Measurements from ENCODE around the gene OGN.

The OGN gene

DNA sequence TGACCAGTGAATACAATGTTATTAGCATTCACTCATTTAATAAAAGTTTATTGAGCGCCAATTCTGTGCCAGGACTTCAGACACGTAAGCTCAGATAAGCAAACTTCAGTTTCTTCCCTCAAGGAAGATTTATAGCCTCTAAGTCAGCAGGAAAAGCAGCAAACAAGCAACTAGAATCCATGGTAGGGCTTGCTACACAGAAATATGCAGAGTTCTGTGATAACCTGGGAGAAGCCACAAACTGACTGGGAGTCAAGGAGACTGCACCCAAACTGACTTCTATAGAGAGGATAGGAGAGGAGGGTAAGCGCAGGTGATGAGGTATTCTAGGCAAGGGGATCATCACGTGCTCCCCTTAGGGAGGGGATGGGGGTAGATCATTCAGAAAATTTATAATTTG is 1.4 kb upstream of the OGN start:
- DNase-seq (ENCODE audit: low read depth in 3 of 3): no peak

DNA sequence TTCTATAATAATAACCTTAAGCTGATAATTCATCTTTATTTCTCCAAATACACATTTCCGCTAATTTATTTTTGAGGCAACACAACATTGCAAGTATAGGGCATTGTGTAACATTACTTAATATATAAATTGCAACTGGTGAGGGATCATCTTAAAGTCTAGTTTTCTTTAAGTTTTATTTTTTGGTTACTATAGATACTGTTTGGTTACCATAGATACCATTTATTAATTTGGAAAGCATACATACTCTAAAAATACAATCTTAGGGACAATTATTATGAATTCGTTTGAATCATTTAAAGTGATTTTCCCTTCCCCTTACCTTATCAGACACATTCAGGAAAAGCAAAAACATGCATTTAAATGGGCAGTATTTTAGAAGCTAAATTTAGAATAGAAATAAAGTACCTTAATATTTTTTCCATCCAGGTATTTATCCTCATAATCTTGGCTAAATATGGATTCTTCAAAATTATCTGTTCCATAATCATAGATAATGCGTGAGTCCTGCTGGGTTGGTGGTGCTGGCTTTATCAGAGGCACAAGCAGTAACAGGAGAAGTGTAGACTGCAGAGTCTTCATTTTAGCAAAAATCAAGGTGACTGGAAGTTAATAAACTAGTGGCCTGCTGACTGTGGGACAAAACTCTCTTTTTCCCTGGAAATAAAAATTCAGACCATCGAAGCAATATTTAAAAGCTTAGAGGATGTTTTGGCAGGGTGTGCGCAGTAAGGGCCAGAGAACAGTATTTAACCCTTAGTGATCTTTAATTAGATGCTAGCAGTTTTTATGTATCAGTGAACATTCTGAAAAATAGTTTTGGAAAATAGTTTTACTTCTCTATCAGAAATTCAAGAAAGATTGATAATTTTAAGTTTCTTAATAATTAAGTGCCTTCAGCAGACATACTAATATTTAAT is 1.3 kb downstream of the OGN start:
- no peak for DNase-seq (ENCODE audit: low read depth in 3 of 3)

DNA sequence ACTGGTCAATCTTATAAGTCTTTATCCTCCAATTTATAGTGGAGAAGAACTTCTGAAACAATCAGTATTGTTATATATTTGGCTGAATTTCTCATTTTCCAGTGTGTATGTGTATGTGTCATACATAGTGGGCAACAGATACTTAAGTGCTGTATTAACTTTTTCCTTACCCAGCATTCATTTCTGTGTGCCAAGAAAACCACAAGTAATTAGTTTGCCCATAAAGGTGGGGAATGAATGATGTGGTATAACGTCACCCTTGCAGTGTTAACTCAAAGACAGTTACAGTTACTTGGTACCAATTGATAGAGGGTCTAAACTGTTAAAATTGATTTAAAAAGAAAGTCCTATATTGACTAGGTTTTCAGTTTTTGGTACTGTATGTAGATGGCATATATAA is 2.0 kb downstream of the OGN start:
- no peak for DNase-seq (ENCODE audit: low read depth in 3 of 3)

DNA sequence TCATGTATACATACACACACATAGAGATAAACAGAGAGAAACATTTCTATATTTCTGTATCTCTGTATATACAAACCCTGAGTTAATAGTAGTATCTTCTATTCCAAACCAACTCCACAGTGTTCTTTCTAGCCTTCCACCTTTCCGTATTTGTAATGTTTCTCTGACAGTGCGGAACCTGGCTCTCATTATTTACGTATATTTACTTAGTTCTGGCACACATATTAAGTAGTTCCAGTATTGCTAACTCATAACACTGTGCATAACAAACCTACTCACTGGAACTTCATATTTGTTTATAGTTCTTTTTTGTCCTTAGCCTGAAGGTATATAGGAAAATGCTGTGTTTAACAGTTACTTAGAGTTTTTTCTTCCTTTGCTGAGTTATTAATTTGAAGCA is 6.5 kb downstream of the OGN start:
- DNase-seq (ENCODE audit: low read depth in 3 of 3): no peak

DNA sequence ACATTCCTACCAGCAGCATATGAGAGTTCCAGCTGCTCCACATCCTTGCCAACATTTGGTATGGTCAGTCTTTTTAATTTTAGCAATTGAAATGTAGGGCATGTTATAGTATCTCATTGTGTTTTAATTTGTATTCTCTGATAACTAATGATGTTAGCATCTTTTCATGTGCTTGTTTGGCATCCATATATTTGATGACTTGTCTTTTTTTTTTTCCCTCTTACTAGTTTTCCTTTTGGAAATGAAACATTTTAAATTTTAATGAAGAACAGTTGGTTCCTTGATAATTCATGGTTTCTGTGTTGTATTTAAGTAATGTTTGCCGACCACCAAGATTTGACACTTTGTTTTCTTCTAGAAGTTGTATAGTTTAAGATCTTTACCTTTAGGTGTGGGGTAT is 8.8 kb downstream of the OGN start:
- no peak for DNase-seq (ENCODE audit: low read depth in 3 of 3)

DNA sequence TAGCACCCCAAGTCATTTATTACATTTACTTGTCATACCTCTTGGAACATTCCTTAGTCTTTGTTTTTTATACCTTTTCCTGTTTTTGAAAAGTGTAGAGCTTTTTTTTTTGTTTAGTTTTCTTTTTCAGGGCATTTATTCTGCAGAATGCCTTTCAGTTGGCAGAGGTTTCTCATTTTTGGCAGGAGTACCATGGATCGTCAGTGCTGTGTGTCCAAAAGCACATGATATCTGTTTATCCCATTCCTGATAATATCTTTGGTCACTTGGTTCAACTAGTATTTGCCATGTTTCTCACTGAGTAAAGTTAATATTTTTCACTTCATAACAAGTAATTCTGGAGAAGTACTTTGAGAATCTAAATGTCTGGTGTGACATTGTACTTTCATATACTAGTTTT is 10.7 kb downstream of the OGN start:
- DNase-seq (ENCODE audit: low read depth in 3 of 3): no peak

DNA sequence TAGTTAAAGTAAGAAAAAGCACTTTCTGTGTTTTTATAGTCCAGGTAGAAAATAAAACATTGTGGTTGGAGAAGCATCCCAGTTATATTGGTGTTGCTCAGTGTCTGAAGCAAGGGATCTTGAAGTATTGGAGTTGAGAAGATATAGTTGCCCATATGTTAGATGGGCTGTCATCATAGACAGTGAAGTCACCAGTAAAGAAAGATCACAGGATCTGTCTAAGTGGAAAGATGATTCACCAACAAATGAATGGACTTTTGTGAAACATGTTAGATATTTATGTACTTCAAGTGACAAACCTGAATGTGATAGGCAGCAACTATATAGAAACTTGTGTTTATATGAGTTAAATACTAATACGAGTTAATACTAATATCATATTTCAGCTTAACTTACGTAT is 11.7 kb downstream of the OGN start:
- DNase-seq (ENCODE audit: low read depth in 3 of 3): no peak

DNA sequence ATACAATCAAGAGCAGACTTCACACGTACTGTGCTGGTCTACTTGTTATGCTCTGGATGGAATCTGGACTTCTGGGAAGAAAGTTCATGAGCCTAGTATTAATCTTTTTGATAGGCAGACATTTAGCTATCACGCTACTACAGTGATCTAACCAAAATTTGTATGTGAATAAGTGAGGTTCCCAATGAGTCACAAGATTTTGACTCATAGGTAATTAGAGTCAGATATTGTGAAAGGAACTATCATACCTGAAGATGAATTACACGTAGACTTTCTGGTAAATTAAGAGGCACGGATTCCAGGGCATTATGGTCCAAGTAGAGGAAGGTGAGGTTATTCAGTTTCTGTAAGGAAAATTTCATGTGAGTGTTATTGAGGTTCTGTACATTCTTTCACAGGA is 18.4 kb downstream of the OGN start:
- DNase-seq (ENCODE audit: low read depth in 3 of 3): no peak

DNA sequence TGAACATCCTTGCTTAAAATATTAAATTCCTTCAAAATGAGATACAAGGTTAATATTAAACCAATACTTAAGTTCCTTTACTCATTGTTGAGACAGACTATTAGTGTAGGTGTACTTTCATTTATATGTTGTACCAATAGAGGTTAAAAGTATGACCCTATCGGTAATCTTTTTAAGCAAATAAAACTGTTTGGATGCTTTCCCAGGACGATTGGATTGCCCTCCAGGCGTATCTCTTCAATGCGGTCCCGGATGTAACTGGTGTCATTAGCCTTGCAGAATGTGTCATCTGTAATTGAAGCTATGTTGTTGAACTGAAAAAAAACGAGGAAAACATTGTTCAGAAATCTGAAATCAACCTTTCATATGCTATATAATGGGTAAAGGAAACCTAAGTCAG is 18.9 kb downstream of the OGN start:
- DNase-seq (ENCODE audit: low read depth in 3 of 3): no peak

DNA sequence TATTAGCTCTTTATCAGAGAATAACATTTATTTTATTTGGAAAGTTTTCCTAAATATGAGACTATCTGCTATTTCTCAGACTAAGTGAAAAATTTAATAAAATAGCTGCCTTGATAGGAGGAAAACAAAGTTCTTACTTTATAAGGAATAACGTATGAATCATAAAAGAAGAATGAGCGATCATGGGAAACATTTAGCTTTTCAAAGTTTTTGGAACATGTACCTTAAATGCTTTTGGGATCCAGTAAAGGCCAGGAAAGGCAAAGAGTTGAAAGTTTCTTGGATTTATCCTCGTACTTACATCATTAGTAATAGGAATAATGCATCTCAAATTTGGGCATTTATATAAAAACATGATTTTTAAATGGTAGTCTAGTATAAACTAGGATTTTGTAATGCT is 19.4 kb downstream of the OGN start:
- DNase-seq (ENCODE audit: low read depth in 3 of 3): no peak

DNA sequence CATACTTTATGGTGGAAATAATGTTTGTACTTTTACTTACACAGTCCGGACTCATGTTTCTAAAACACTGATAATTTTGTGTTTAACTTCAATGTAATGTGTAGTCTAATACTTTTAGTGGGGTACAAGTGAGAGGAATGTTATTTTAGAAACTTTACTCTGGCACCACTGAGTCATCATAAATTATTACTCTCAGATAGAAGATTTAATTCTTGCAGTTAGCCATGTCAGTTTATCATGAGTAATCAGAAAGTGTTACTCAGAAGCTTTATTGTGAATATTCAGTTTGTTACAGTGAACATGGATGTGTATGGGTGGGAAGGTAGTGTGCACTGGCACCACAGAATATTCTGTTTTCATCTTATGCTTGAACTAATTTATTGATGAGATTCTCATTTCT is 20.0 kb downstream of the OGN start:
- DNase-seq (ENCODE audit: low read depth in 3 of 3): no peak

DNA sequence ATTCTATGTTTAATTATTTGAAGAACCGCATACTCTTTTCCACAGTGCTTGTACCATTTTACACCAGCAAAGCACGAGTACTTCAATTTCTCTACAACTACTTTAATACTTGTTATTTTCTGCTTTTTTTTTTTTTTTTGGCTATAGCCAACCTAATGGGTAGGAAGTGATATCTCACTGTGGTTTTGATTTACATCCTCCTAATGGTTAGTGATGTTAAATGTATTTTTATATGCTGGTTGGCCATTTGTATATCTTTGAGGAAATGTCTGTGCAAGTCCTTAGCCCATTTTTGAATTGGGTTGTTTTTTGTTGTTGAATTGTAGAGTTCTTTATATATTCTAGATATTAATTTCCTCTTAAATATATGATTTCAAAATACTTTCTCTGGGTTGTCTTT is 22.6 kb downstream of the OGN start:
- DNase-seq (ENCODE audit: low read depth in 3 of 3): no peak

DNA sequence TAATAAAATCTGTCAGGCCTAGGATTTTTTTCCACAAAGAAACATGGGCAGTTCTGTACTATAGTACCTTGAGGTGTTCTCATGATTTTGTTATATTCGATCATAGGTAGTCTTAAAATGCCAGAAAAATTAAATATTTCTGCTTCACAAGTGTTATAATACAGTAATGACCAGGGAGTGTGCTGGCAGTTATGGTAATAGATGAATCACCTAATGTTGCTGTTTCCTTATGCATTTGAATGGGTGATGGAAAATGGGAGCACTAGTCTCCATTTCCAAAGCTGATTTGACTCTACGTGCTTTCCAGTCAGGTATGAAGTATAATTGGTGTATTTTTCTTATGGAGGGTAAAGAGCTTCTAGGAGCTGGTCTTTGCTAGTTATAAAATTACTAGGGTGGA is 23.8 kb downstream of the OGN start:
- no peak for DNase-seq (ENCODE audit: low read depth in 3 of 3)

DNA sequence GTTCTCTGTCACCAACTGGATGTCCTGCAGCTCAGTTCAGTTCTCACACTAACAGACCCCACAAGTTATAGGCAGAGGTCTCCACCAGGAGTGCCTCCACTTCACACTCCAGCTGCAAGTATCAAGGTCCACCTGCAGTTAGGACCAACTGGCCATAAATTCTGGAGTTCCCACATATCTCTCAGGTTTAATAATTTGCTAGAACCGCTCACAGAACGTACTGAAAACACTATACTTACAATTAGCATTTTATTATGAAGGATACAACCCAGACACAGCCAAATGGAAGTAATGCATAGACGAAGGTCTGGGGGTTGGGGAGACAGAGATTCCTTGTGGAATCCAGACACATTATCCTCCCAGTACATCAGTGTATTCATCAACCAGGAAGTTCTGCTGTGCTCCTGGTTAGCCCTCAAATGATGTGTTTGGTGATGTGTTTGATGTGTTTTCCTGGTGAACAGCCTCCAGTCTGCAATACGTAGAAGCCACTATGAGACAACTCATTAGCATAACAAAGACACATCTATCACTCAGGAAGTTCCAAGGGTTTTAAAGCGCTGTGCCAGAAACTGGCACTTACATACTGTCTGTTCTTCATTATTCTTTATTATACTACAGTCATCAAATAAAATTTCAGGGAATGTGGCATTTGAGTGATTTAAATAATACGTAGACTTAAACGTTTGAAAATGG is 25.4 kb downstream of the OGN start:
- no peak for DNase-seq (ENCODE audit: low read depth in 3 of 3)

DNA sequence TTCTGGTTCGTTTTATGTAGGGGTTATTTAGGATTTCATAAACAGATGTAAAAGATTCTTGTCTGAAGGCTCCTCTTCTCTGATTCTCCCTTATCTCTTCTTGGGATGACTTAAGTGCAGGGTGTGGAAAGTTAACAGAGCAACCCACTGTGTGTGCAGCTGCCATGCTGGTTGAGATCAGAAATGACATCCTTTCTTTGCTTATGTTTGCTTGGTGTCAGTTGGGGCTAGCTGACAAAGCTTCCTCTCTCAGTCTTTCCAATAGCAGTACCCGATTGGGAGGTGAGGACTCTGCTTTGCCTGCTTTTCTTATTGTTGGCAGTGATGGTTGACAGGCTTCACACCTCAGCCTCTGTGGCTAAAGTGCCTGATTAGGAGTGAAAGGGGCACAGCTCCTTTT is 26.5 kb downstream of the OGN start:
- DNase-seq (ENCODE audit: low read depth in 3 of 3): no peak

DNA sequence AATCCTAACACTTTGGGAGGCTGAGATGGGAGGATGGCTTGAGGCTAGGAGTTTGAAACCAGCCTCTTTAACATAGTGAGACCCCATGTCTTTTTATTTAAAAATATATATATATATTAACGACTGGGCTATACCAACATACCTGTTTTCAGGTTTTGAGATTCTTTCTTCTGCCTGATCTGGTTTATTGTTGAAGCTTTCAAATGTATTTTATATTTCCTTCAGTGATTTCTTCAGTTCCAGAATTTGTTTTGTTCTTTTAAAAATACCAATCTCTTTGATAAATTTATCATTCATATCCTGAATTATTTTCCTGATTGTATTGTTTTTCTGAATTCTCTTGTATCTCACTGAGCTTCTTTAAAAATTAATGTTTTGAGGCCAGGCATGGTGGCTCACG is 31.2 kb downstream of the OGN start:
- no peak for DNase-seq (ENCODE audit: low read depth in 3 of 3)

DNA sequence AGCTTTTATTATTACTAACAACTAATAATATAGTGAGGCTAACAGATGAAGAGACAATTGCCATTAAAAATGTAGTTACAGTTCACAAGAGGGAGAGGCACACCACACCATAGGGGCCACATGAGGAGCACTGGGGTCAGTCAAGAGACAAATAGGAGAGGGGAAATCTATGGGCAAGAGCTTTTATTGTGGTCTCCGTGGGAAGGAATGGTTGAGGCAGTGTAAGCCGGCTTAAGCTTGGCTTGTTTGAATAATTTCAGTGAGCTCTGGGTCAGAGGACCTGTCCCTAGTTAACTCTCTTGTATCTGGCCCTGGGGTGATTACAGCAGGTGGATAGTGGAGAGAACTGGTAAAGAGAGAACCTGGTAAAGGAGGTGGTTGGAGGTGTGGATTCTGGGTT is 35.3 kb downstream of the OGN start:
- no peak for DNase-seq (ENCODE audit: low read depth in 3 of 3)

DNA sequence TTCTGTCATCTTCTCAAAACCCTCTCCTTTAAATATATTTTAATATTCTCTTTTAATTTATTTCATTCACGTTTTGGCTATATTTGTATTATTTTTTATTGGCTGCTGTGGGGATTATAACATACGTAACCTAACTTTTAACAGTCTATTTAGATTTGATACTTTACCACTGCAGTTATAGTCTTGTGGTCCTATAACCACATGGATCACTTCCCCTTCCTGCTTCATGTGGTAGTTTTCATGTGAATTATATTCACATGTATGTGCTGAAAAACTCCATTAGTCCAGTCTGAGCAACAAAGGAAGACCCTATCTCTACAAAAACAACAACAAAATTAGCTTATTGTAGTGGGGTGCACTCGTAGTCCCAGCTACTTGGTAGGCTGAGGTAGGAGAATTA is 44.3 kb downstream of the OGN start:
- DNase-seq (ENCODE audit: low read depth in 3 of 3): no peak

DNA sequence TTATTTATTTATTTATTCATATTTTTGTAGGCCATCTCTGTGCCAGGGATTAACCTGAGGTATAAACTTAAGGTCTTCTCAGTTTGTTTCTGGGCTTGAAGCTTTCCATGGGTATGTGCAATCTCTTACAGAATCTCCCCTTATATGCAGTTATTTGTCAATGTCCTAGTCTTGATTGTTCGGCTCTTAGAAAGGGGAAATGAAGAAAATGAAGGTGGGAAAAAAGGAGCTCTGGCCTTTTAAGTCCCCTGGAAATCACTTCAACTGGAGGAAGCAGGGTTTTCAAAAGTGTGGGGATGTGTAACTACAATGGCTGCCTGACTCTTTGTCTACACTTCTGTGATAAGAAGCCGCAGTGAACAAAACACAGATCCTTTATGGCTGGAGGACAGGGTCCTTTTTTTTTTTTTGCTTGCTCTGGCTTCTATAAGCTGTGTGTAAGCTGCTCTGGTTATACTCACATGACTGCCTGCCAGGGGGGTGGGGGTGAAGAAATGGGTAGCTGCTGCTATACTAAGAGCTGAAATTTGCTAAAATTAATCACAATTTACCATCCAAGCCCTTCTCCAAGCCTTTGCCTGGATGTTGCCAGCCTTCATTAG is 44.9 kb downstream of the OGN start:
- no peak for DNase-seq (ENCODE audit: low read depth in 3 of 3)

DNA sequence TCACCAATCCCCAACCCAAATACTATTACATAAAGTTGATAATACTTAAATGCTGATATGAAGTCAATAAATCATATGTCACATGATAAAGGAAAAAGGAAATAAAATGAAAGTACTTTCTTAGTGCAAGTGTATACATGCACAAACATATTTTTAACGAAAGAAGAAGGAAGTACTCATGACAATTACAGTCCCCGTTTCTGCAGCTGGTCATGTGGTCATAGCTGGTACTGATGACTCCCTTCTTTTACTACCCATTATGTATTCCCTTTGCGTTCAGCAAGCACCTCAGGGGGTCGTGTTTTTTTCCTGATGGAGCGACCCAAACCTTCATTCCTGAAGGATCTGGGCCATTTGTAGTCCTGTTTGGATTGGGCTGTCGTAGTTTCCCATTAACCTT is 51.3 kb downstream of the OGN start:
- DNase-seq (ENCODE audit: low read depth in 3 of 3): no peak

DNA sequence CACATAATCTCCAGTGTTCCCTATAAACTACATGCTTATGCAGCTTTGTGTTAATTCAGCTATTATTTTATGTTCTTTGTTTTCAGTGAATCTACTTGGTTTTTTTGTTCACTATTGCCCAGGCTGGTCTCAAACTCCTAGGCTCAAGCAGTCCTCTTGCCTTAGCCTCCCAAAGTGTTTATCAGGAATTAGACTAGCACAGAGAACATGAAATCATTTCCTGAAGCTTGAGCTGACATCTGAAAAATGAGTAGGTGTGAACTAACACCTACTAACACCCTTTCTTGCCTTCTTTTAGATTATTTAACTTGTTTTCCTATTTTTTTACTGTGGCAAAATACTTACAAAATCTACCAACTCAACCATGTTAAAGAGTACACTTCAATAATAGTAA is 53.6 kb downstream of the OGN start:
- no peak for DNase-seq (ENCODE audit: low read depth in 3 of 3)

DNA sequence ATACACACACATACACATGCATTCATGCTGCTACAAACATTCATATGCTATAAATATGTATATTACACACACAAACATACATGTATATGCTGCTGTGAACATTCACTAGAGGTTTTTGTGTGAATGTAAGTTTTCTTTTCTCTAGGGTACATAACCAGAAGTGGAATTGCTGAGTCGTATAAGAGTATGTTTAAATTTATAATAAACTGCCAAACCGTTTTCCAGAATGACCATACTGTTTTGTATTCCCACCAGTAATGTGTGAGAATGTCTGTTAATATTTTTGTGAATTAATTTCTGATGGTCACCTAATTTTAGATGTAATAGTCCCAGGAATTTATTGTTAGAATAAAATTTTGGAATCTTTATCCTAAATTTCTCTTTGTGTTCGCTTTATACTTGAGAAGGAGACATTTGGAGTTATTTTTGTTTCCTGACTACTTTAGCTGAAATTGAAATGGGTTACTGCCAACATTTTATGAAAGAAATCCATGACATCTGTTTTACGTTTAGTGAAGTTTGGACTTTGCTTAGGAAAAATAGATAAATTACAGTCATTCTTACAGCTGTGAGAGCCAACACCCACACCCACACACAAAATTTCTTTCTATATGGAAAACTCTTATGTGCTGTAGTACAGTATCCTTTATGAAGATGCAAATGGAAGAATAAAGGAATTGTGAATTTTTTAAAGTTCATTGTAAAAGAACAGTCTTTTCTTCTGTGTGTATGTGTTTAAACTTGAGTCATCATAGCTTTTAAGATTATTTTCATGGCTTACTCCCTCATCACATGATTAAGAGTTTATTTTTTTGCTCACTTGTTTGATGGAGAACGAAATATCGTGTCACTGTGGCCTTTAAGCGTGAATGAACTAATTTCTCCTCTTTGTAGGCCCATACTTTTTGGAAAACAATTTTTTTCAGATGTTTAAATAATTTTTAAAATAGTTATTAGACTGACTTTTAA is 54.3 kb downstream of the OGN start:
- no peak for DNase-seq (ENCODE audit: low read depth in 3 of 3)

All from stimulated activated CD4-positive, alpha-beta T cell treated with anti-CD3 and anti-CD28 coated beads, TNF-alpha, amount 100 ng/mL, for 48 hours (primary cell).